Stimulated activated CD4-positive, alpha-beta T cell treated with anti-CD3 and anti-CD28 coated beads, Interleukin-4, amount 100 ng/mL, for 48 hours (primary cell): ENCODE measurements around the gene ERCC1.

ENCODE experiments used
- DNase-seq, 2 donors: peaks; one replicate each; pipeline ENCODE4 v3.0.0-alpha.2; 2020; ENCODE audit warnings: low read depth in 2 of 2

Gene ERCC1

GRCh38 chr19:45364696-45365095, 59.0 kb downstream of the ERCC1 start:
- DNase-seq, result no peak

DNA sequence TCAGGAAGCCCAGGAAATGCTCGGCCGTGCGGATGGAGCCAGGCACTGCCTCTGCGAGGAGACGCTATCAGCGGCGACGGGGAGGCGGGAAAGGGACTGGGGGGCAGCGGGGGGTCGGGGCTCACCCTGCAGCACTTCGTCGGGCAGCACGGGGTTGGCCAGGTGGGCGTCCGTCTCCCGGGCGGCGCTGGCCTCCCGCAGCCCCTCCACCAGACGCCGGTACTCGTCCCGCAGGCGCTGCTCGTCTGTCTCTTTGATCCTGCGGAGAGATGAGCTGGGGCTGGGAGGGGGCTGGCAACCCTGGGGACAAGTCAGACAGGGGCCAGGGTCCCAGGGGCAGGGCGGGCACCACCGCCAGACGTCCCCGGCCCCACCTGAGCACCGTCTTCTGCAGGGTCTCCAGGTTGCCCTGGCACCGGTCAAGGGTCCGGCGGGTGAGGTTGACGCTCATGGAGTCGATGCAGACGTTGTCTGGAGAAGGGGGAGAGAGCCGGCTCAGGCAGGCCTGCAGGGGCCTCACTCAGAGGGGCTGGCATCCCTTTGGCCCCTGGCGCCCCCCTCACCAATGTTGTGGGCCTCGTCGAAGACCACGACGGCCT, 59.8 kb downstream of the ERCC1 start:
- no peak for DNase-seq

DNA sequence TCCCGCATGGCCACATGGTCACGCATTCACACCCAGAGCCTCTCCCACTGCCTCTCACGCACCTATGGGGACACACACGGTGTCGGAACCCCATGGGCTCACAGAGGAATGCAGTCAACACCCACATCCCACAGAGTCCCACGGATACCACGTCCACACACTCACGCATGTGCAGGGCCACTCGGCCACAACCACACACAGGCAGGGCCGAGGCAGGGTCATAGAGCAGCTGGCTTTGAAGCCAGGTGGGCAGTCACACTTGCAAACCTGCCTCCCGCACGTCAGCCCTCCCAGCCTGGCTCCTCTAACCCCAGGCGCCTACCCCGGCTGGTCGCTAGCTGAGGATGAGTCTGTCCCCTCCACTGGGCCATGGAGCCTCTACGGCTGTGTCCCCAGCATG, 61.4 kb downstream of the ERCC1 start:
- no peak for DNase-seq

DNA sequence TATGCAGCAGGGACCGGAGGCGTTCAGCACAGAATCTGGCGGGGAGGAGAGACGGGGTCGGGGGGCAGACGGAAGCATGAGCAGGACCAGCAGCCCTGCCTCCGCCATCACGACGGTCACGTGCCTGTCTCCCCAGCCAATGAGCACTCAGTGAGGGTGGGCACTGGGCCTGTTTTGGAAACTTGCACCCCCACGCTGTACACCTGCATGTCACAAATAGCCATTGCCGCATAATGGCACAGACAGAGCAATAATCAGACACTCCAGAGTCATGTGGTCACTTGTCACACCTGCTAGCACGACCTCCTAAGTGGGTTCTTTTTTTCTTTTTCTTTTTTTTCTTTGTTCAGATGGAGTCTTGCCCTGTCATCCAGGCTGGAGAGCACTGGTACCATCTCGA, 62.1 kb downstream of the ERCC1 start:
- no peak for DNase-seq

- DNase-seq, result no peak
Measured at GRCh38 chr19:45358213-45358792, 65.4 kb downstream of the ERCC1 start.

DNA sequence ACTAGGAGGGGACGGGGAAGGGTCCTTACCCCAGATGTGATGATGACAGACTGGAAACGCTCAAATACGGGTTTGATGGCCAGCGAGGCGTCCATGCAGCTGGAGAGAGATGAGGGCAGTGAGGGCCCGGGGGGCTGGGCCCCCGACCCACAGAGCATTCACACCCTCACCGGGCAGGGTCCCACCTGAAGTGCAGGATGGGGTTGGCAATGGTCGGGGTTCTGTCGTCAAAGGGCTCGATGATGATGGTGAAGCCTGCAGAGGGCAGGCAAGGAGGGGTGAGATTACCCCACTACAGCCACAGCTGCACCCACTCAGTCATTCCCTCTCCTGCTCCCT, 66.3 kb downstream of the ERCC1 start:
- DNase-seq, result no peak
